G401 (cell line): ENCODE measurements around the gene NOX4. TPM values are rescaled to one million over a fixed set of nuclear protein-coding genes. Genes with fewer than 3 reads are reported as not detected.
"Not testable (repeated sequence)": the region's sequence is repeated elsewhere in the genome, so short reads cannot be mapped to it uniquely, and the experiment has no call there.

Source experiments
- DNase-seq: peaks from one replicate; pipeline ENCODE4 v3.0.0-alpha.2; 2015; ENCODE audit warnings: low spot score
- in situ Hi-C: cut with HindIII; loops from 2 replicates; pipeline ENCODE4 v1.10.0; 2016; ENCODE audit warnings: low sequenced_read_pairs, mixed read lengths
- total RNA-seq: library from RNA; depleted of rRNA; stranded (reverse); fragments of >200 nt; shearing (Covaris generic); gene quantifications from 2 replicates; pipeline ENCODE4 v1.2.3, GENCODE V29; 2014; rRNA removed

The NOX4 gene
- total RNA-seq, 1 experiment from 2014 or later: not detected

DNA sequence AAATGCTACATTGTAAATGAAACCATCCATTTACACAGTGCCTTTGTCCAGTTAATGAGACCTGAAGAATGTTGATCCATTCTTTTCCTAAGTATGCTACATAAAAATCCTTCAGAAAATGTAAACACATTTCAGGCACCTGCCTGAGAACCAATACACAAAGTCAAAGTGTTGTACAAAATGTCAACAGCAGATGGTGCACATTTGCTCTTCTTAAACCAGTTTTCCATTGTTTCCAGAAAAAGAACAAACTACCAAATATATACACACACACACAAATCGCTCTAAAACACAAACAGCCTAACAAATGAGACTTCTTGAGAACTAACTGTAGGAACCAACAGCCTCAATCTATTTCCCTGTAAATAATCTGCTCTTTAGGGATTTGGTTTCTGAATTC is 157.5 kb downstream of the NOX4 start:
- in situ Hi-C loops: not testable (repeated sequence)
- DNase-seq: peak; percentile 2

DNA sequence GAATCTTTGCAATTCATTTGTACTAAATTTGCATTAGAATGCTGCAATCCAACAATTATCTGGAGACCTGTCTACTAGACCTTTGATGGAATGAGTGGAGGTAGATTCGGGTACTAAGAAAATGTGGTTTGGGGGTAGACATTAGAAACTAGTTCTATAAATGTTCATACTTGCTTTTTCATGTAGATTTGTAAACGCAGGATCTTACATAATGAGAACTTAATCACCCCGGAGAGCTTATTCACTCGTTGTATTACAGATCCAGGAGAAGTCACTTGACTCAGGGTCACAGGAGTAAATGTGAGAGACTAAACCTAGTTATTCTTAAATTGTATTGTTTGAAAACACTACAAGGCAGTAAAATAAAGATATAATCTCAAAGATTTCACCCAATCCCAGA is 159.2 kb downstream of the NOX4 start:
- DNase-seq, in situ Hi-C loops: not testable (repeated sequence)

DNA sequence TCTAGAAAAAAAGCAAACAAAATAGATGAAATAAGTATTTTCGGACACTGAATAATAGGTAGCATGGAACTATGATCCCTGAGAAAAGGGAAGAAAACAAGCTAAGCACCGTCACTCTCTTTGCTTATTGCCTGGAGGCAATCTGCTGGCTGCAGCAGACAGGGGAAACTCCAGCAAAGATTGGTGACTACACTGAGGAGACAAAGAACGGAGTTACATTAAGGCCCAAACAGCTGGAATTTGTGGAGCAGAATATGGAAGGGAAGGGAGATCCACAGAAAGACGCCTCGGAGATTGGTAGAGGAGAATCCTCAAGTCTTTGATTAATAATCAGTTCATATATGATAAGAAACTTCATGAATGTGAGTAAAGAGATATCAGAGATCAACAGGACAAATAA is 163.3 kb downstream of the NOX4 start:
- DNase-seq: no peak
- in situ Hi-C loops: no loop called here

DNA sequence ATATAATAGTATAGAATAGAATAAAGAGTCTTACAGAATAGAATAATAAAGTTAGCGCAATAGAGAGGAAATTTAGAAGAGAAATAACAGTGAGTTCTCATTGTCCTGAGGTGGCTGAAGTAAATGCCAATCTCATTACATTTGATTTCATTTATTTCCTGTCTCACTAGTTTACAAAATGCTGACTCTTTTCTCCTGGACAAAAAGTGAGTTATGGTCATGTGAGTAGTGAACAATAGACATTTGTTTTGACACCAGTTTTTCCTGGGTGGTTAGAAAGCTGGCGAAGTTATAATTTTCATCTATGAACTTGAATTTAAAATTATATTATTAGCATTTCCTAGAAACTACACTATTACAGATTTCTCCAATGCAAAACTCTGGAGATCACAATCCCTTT is 169.8 kb downstream of the NOX4 start:
- no peak for DNase-seq
- in situ Hi-C loops: no loop called here

DNA sequence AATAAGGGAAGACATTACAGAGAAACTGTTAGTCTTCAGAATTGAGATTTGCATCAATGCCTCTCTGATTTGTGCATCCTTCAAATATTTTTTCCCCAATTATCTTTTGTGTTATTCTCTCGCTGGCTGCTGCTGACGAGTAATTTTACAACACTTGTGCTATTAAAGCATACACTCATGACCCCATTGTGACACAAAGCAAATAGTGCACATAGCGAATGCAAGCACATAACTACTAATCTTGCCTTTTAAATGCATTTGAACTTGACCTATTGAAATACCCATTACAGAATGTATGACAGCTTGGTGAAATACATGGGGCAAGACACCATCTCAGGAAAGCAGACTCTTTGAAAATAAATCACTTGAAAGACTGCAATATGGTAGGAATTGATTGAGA is 180.6 kb downstream of the NOX4 start:
- DNase-seq, in situ Hi-C loops: not testable (repeated sequence)

DNA sequence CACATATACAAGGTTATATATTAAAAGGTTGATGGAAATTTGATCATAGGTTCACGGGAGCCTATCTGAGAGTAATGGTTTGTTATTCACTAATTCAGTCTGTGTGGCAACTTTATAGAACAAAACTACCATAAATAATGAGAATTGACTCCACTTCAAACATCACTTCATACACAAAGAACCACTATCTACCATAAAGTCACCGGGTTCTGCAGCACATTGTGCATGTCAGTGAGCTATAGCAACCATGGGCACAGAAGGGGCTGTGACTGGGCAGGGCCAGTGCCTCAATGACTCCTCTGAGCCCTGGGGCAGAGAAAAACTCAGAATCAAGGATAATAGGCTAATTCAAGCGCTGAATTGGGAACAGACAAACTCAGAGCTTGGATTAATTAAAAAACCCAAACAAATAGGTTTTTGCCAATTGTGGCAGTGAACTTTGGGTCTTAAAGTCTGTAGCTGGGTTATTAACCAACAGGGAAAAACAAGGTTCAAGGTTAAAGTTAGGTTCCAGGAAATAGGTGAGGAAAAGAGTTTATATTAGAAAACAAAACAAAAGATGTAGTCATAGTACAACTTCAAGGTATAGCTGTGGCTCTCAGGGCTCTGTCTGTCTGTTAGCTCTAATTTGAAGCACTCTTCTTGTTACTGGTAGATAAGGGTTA is 181.7 kb downstream of the NOX4 start:
- DNase-seq, in situ Hi-C loops: not testable (repeated sequence)

DNA sequence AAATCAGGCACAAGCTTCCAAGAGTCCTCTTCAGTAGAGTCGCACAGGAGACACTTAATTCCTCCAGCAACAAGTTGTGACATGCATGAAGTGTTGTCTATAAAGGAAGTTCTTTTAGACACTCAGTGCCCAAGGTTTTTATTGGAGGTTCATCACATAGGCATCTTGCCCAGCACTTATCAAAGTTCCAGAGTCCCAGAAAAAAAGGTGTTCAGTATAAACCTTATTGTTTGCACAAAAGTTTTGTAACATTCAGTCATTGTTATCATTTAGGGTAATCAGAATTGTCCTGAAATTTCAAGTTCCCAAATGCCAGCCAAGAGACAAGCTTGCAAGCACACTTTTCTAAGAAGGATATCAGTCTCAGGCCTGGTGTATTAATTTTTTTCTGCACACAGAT is 182.9 kb downstream of the NOX4 start:
- in situ Hi-C loops, DNase-seq: not testable (repeated sequence)

DNA sequence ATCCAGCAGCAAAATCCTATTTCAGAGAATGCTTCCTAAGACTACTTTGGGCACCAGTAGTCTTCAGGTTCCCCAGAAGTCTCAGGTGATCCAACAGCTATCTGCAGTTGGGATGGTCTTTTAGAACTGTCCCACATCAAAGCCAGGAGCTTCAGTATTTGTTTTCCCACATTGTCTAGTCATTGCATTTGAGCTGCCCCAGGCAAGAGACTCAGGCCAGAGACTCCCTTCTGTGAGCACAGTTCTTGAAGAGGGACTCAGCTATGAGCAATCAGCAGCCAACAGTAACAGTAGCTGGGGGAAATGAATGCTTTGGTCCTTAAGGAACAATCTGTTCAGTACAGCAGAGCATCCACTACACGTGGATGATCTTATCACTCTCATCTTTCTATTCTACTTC is 188.1 kb downstream of the NOX4 start:
- DNase-seq, in situ Hi-C loops: not testable (repeated sequence)

DNA sequence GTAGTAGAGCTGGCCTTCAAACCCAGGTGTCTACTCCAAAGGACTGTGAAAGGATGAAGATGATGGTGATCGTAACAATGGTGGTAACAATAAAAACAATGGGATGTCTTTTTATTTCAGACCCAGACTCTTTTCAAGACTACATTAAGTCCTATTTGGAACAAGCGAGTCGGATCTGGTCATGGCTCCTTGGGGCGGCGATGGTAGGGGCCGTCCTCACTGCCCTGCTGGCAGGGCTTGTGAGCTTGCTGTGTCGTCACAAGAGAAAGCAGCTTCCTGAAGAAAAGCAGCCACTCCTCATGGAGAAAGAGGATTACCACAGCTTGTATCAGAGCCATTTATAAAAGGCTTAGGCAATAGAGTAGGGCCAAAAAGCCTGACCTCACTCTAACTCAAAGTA is 196.2 kb downstream of the NOX4 start:
- in situ Hi-C loops, DNase-seq: not testable (repeated sequence)

DNA sequence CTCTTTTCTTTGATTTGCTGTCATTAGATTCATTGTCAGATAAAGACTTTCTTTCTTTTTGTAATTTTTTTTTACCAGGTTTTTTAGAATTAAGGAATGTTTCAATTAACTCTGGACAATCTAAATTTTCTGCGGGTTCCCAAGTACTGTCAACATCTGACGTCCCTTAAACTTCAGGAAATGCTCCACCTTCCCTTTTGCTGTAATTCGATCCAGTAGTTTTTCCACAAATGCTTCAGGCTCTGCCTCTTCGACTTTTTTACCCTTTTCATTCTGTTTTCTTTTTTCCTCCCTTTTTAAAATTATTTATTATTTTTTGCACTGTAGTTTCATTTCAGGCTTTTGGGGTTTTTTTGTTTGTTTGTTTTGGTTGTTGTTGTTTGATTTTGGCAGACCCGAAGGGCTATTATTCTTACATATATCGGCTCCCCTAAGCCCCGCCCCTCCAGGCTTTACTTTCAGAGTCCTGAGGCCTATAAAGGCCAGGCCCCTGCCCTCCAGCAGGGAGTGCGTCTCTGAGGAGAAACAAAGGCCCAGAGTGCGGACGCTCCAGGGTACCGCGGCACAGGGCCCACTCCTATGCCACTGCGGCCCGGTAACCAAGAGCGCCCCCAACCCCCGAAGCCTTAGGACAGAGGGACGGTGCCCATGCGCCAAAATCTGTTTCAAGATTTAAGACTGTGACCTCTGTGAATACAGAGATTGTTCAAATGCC is 197.1 kb downstream of the NOX4 start:
- in situ Hi-C loops: no loop called here

DNA sequence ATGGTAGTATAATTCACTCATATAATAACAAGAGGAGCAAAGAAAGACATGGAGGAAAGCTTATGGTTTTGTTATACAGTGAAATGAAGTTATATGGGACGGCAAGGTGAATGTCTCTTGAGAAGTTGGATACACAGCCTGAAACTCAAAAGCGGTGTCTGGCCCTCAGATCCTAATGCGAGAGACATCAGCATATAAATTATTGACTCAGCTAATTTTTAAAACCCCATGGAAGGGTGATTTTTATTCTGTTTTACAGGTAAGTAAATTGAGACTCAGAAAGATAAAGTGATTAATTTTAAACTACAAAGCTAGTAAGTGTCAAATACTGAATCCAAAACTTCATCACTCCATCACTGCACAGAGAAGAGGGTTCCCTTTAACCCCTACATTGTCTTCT is 203.2 kb downstream of the NOX4 start:
- in situ Hi-C loops: not testable (repeated sequence)

More for the DNA sequence above, 197.1 kb downstream of the NOX4 start:
- no peak for DNase-seq

DNA sequence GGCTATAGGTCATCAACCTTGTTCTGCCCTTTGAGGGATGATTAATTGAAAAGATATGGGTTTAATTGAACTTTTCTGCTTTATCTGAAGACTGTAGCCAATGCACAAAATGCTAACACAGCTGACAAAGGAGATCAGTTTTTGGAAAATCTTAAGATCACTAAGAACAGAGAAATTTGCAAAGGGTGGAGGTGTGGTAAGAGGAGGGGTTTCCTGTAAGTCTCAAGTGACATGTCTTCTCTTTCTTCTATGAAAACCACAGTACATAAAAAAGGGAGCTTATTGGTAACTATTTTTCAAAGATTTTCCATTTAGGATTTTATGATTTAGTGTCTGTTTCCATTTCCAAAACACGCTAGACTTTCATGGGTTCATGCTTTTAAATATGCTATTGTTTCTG is 204.6 kb downstream of the NOX4 start:
- in situ Hi-C loops, DNase-seq: not testable (repeated sequence)

More for the DNA sequence above, 203.2 kb downstream of the NOX4 start:
- DNase-seq: not testable (repeated sequence)

DNA sequence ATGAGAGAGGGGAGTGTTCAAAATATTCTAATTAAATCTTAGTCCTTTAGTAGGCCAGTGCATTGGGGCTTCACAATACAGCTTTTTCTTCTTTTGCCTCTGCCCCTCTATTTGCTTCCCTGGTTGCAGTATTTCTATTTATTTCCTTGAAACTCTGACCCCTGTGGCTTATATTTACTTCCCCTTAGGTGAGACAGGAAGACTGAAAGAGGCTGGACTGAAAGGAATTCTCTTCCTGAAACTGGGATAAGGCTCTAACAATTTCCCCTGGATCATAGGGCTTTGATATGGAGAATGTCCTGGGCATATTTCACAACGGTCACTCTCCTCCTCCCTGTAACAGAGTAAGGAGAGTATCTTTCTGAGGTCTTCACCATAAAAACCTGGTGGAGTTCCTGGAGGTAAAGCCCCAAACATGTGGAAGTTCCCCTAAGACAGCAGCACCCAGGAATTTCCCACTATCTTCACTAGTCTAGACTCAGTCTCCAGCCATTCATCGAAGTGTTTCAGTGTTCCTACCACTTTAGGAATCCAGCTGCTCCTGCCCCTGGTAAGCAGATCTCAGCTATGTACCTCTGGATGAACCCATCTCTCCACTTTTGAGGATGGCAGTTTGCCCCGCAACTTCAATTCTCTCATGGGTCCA is 210.0 kb downstream of the NOX4 start:
- in situ Hi-C loops, DNase-seq: not testable (repeated sequence)

DNA sequence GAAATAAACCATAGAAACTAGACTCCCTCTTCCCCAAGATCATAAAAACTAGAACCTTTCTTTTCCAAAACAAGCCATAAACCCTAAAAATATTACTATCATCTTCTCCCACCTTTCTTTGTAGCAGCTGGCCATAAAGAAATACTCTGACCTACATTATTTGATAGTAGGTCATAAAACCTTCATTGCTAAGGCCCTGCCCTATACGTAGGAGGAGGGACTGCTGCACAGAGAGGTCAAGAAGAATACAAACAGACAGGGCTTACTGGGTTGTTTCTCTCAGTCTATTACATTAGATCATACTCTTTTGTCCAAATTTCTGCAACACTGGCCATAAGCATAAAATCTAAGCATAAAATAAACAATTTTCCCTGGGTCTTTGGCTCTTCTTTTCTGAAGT is 212.0 kb downstream of the NOX4 start:
- in situ Hi-C loops: no loop called here

DNA sequence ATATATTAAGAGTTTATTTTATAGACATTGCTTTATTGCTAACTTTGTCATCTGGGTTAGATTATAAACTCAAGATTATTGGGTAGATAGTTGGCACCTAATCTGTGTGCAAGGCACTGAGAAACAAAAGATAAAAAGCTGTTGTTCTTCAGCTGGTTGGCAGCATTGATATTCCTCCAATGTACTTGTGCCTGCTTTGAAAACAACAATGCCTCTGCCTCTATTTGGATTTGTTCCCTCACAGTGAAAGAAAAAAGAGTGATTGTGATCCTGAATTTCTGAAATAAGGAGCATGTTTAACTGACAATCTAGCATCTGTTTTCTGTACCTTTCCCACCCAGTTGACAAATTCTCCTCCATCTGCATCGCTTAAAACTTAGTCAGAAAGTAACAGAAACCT is 215.2 kb downstream of the NOX4 start:
- DNase-seq: no peak
- in situ Hi-C loops: no loop called here

More for the DNA sequence above, 212.0 kb downstream of the NOX4 start:
- DNase-seq: no peak

Other genes with a start within 250 kb of the NOX4 start
- gene TRIM77, start 218.9 kb upstream of the NOX4 start, total RNA-seq: not detected in 2 replicates